Renal cortical epithelial cell (primary cell): ENCODE data around the gene HOXB2. TPM values are rescaled to one million over a fixed set of nuclear protein-coding genes. Genes with fewer than 3 reads are reported as not detected.
A peak's percentile ranks its signal among the peaks of the same experiment; 100 is the strongest.

Experiments
- DNase-seq: peaks from one replicate; pipeline ENCODE4 v3.0.0-alpha.2; 2011; ENCODE audit warnings: low read depth
- total RNA-seq: library from RNA; depleted of rRNA; stranded (reverse); fragments of >200 nt; gene quantifications from 2 replicates; pipeline ENCODE4 v1.2.3, GENCODE V29; 2014

The HOXB2 gene
- total RNA-seq, 1 donor from 2014 or later: 23.7 TPM

- DNase-seq: no peak
These were observed 7.7 kb upstream of the HOXB2 start for GRCh38 chr17:48552466-48553189.

DNA sequence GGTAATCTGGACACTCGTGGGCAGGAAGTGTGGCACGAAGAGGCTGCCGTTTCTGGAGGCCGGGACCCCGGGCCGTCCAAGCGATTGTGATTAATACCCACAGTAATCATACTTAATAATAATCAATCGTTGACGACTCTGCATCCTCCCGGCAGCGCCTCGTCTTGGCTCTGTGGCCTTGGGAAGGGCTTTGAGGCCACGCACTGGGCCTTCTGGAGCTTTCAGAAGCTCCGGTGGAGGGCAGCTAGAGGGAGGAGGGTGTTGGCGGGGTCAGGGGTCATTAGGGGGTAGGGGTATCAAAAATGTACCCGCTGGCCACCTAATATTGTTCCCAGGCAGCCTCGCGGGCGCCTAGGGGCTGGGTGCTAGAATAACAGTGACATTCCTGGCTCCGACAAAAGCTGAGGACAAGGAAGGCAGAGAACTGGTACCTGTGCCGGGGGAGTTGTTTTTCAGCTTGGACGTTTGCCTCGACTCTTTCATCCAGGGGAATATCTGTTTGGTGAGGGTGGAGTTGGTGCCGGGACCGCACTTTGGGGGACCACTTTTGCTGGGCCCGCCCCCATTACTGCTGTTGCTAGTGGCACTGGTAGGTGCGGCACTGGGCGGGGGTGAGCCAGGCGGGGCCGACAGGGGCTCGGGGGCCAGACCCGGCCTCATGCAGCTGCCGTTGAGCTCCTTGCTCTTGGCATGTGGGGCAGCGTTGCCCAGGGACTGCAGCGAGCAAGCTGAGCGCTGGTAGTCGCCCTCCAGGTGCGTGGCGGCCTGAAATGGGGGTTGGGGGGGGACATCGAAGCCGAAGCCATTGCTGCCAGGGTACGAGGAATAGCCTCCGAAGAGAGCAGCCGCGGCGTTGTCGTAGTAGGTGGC, 6.9 kb upstream of the HOXB2 start:
- DNase-seq: no peak

GRCh38 chr17:48551214-48551555, 6.3 kb upstream of the HOXB2 start:
- DNase-seq: no peak

- no peak for DNase-seq
These were observed 5.7 kb upstream of the HOXB2 start for GRCh38 chr17:48550502-48551213.

DNA sequence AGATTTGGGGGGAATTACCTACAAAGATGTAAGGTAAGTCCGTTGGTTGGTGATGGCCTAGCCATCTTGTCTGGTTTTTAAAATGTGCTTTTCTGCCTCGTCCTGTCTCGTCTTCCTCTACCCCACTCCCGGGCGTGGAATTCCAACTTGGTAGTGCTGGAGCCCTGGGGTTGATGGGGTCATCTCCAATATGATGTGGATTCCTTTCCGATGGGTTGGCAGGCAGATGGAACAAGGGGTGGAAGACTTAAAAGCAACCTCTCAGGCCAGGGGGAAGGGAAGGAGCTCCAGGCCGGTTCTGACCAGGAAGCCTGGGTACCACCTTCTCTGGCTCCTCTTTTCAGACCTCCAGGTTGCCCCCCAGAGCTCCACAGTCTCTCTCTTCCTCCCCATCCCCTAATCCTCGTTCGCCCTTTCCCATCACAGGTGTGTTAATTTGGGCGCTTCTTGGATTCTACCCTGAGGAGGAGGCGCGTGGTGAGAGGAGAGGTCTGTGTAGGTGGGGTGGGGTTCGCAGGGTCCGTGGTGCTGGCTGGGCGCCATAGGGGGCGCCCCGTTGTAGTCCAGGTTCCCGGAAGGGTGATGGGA, 5.1 kb upstream of the HOXB2 start:
- DNase-seq: no peak

GRCh38 chr17:48549281-48549630, 4.3 kb upstream of the HOXB2 start:
- DNase-seq: no peak

GRCh38 chr17:48548523-48549280, 3.8 kb upstream of the HOXB2 start:
- DNase-seq: no peak

GRCh38 chr17:48547808-48548522, 3.1 kb upstream of the HOXB2 start:
- peak; percentile 73 for DNase-seq

DNA sequence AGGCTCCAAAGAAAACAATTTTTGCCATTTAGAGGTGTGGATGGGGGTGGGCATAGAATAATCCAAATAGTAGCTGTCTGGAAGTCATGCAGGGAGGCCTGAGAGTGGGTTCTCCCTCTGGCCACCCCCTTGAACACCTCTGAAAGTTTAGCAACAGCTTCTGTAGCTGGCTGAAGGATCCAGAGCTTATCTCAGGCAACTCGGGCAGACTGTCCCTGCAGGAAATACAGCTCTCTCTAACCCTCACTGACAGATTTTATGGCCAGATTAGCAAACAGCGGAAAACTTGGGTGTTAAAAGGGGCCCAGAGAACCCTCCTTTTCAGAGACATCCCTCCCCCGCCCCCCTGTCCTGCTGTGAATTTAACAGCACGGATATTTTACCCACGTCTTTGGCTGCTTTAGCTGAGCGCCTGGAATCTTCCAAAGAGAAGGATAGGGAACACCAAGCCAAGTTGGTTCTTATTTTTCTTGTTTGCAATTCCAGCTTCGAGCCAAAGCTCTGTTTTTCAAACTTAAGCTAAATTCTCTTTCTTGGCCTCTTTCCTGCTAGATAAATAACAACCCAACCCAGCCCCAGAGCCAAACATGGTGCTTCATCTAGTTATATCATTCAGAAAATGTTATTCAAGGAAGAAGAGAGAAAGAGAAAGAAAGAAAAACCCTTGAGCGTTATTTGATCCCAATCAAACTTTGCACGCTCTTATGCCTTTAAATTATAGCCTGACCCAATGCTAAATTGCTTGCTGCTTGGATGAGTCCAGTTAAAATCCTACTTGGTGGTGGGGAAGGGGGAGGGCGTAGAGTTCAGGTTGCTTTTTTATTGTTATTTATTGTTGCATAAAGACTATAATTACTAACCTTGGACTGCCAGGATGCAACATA, 2.3 kb upstream of the HOXB2 start:
- peak; percentile 58 for DNase-seq

DNA sequence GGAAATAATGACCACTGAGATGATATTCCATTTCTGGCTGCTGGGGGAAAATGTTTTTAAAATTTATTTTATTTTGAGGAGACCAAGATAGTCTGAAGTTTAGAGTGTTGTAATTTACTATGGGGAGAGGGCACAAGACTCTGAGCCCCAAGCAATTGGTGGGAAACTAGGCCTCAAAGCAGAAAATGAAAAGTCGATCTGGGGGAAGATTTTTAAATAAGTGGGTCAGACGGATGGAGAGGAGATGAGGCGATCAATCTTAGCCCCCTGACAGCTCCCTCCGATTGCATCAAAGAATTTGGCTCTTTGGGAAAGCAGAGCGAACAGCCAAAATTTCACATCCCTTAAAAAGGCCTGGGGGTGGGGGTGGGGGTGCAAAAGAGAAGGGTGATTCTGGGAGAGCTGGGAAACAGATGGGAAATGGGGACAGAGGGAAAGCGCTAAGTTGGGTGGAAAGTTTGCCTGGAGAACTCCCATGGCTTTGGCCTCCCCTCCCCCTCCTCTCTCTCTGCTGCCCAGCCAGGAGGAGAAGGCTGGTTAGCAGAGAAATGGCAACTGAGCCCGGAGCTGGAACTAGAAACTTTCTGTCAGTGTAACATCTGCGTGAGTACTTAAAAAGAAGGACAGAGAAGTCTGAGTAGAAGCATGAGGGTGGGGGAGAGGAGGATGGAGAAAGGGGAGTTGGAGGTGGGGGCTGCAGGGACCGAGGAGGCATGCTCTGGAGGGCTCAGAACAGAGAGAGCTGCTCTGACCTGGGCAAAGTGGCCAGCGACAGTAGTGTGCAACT, 1.4 kb upstream of the HOXB2 start:
- no peak for DNase-seq

DNA sequence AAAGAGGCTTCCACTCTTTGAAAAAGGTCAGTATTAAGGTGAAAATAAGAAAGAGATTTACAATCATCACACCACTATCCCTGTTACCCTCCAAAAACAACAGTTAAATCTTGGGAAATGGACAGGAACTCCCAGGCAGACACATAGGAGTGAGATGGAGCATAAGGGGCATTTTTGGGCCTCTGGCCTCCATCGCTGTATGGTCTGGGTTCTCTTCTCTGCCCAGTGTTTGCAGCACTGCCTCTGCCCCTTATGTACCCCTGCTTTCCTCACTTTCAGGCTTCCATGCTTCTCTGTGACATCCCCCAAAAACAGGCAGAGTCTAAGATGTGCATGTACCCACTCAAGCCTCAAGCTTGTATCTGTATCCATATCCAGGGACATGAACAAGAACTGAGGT, 630 bp upstream of the HOXB2 start:
- DNase-seq: no peak

GRCh38 chr17:48544349-48545021, 424 bp downstream of the HOXB2 start:
- DNase-seq: no peak

GRCh38 chr17:48543854-48544348, 1.0 kb downstream of the HOXB2 start:
- no peak for DNase-seq

- DNase-seq: no peak
These were observed 1.6 kb downstream of the HOXB2 start for GRCh38 chr17:48543107-48543853.

DNA sequence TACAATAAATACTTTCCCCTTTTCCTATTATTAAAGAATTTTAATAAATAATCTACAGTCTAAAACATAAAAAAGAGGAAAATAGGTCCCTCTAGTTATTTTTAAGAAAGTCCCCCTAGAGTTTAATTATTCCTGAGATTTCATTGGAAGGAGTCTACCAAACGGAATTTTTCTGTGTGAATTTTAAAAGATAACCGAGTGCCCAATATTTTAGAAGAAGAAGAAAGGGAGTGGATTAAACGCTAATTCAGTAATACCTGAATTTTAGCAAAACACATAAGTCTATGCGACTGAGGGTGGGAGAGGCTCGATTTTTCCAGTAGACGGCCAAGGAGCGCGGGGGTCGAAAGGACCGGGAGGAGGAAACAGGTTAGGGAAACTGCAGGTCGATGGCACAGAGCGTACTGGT, 2.2 kb downstream of the HOXB2 start:
- DNase-seq: no peak

GRCh38 chr17:48542114-48542656, 2.7 kb downstream of the HOXB2 start:
- DNase-seq: no peak

GRCh38 chr17:48541577-48542113, 3.3 kb downstream of the HOXB2 start:
- no peak for DNase-seq
